Right lobe of liver (tissue), 4 donors: ENCODE measurements around the gene MARK2.

Experiments
- CTCF ChIP-seq, 4 donors: fragments of 200-600 bp in 3 of 4; fragments of 450-650 bp in 1 of 4; IDR thresholded peaks; one replicate each; pipeline versions ENCODE4 v1.5.1 to v1.8.0; 2016 to 2022; ENCODE audit warnings: antibody characterized with exemption in 4 of 4, mild to moderate bottlenecking in 2 of 4
- POLR2A ChIP-seq: fragments of 450-650 bp; IDR thresholded peaks from one replicate; pipeline ENCODE4 v1.6.1; 2017; ENCODE audit warnings: antibody characterized with exemption, mild to moderate bottlenecking
- donor health status: DM: no; HTN: no; CAD: no.
- donor health status: DM: no; HTN: no; CAD: no.
- donor health status: DM: no; HTN: yes; CAD: no.

- TF ChIP-seq CTCF (IDR thresholded peaks at IDR 0.05) (no peak), POLR2A (no peak)
Observed at GRCh38 chr11:63913866-63914830, 75.2 kb downstream of the MARK2 start.
